IMR-90 (cell line): Measurements from ENCODE around the gene PSMD11. TPM values are rescaled to one million over a fixed set of nuclear protein-coding genes. Genes with fewer than 3 reads are reported as not detected.

ENCODE experiments used
- ATAC-seq: fragments of 200-7000 bp; cut with Tn5 transposase; 2 replicates; pipeline ENCODE4 v1.9.1; 2020; ENCODE audit warnings: low read depth, mild to moderate bottlenecking, moderate library complexity
- BruUV-seq: library from RNA; stranded (reverse); fragments of 400-500 nt; replicated peaks from 2 replicates; lab custom pipeline; 2021; lab: Mats Ljungman, UMichigan
- CTCF ChIA-PET: fragments of 300-600 bp; formaldehyde crosslinking; extraction: SDS; loops from one replicate; lab custom pipeline; 2021; ENCODE audit warnings: antibody characterized with exemption; lab: Yijun Ruan, JAX
- POLR2A ChIA-PET: fragments of 300-600 bp; sonication (Branson Sonifier 250); formaldehyde crosslinking; loops from one replicate; lab custom pipeline; 2022; ENCODE audit warnings: antibody characterized with exemption; ENCODE audit not compliant: unreplicated experiment; lab: Charles Lee
- DNase-seq: peaks from one replicate; pipeline ENCODE4 v3.0.0; 2013
- H2AFZ ChIP-seq: replicated peaks from 2 replicates; pipeline ENCODE3; 2013; ENCODE audit warnings: low read length, mild to moderate bottlenecking; ENCODE audit not compliant: poor library complexity
- H2AK5ac ChIP-seq: 2 replicates; pipeline ENCODE4 v1.6.1; 2013; ENCODE audit warnings: low read depth, low read length, inconsistent platforms
- H2AK9ac ChIP-seq: replicated peaks from 2 replicates; pipeline ENCODE3; 2013; ENCODE audit warnings: mild to moderate bottlenecking, low read depth, low read length, moderate library complexity; ENCODE audit not compliant: poor library complexity
- H2BK120ac ChIP-seq: 2 replicates; pipeline ENCODE4 v1.6.1; 2013; ENCODE audit warnings: low read depth, low read length, inconsistent platforms
- H2BK15ac ChIP-seq: 3 replicates; pipeline ENCODE4 v1.6.1; 2013; ENCODE audit warnings: low read depth, low read length, inconsistent platforms
- H2BK20ac ChIP-seq: 2 replicates; pipeline ENCODE4 v1.6.1; 2013; ENCODE audit warnings: low read depth, mild to moderate bottlenecking, inconsistent platforms, low read length, moderate library complexity
- H2BK5ac ChIP-seq: 2 replicates; pipeline ENCODE4 v1.6.1; 2013; ENCODE audit warnings: mild to moderate bottlenecking, low read depth, low read length, inconsistent platforms; ENCODE audit not compliant: poor library complexity, severe bottlenecking
- H3K14ac ChIP-seq: replicated peaks from 2 replicates; pipeline ENCODE4 v1.6.1; 2013; ENCODE audit warnings: low read depth, low read length, inconsistent platforms
- H3K18ac ChIP-seq: 2 replicates; pipeline ENCODE4 v1.6.1; 2013; ENCODE audit warnings: low read depth, low read length, control low read depth
- H3K23ac ChIP-seq: 2 replicates; pipeline ENCODE4 v1.6.1; 2013; ENCODE audit warnings: low read depth, low read length, inconsistent platforms
- H3K27ac ChIP-seq: 2 replicates; pipeline ENCODE4 v1.5.1; 2013; ENCODE audit warnings: mild to moderate bottlenecking, control low read depth, low read length; ENCODE audit not compliant: insufficient read depth
- H3K27me3 ChIP-seq: 2 replicates; pipeline ENCODE4 v1.6.1; 2013; ENCODE audit warnings: low read length; ENCODE audit not compliant: control insufficient read depth, insufficient read depth
- H3K36me3 ChIP-seq: 2 replicates; pipeline ENCODE4 v1.6.1; 2013; ENCODE audit warnings: low read length, mixed read lengths; ENCODE audit not compliant: control insufficient read depth, insufficient read depth
- H3K4ac ChIP-seq: 2 replicates; pipeline ENCODE4 v1.6.1; 2013; ENCODE audit warnings: low read depth, low read length, inconsistent platforms
- H3K4me1 ChIP-seq: 2 replicates; pipeline ENCODE4 v1.6.1; 2013; ENCODE audit warnings: low read length, mixed read lengths; ENCODE audit not compliant: control insufficient read depth, insufficient read depth
- H3K4me2 ChIP-seq: 2 replicates; pipeline ENCODE4 v1.6.1; 2013; ENCODE audit warnings: low read depth, mild to moderate bottlenecking, control low read depth, low read length, moderate library complexity
- H3K4me3 ChIP-seq: 2 replicates; pipeline ENCODE4 v1.5.1; 2013; ENCODE audit warnings: low read depth, mild to moderate bottlenecking, control low read depth, low read length, moderate library complexity; ENCODE audit not compliant: insufficient read depth
- H3K56ac ChIP-seq: 2 replicates; pipeline ENCODE4 v1.6.1; 2013; ENCODE audit warnings: low read length, inconsistent platforms; ENCODE audit not compliant: insufficient read depth; ENCODE audit errors: extremely low read depth
- H3K79me1 ChIP-seq, 2 experiments: 2 replicates each; pipeline ENCODE4 v1.6.1; 2013; ENCODE audit warnings: low read length in 2 of 2, inconsistent platforms in 1 of 2, low read depth in 1 of 2
- H3K9ac ChIP-seq: 2 replicates; pipeline ENCODE4 v1.6.1; 2013; ENCODE audit warnings: low read depth, low read length, control low read depth
- H3K9me1 ChIP-seq: 2 replicates; pipeline ENCODE4 v1.6.1; 2013; ENCODE audit warnings: low read length, inconsistent platforms; ENCODE audit not compliant: insufficient read depth
- H3K9me3 ChIP-seq: 2 replicates; pipeline ENCODE4 v1.6.1; 2013; ENCODE audit warnings: low read length; ENCODE audit not compliant: control insufficient read depth, insufficient read depth
- H4K20me1 ChIP-seq: 2 replicates; pipeline ENCODE4 v1.6.1; 2013; ENCODE audit warnings: low read length, inconsistent platforms; ENCODE audit not compliant: insufficient read depth
- H4K5ac ChIP-seq: 2 replicates; pipeline ENCODE4 v1.6.1; 2013; ENCODE audit warnings: mild to moderate bottlenecking, low read depth, low read length, control low read depth
- H4K8ac ChIP-seq, 2 experiments: 2 replicates each; pipeline ENCODE4 v1.6.1; 2013; ENCODE audit warnings: low read depth in 2 of 2, low read length in 2 of 2, control low read depth in 1 of 2, inconsistent platforms in 1 of 2
- H4K91ac ChIP-seq: 2 replicates; pipeline ENCODE4 v1.6.1; 2013; ENCODE audit warnings: low read depth, low read length, inconsistent platforms; ENCODE audit not compliant: insufficient read depth
- BHLHE40 ChIP-seq: fragments of 150-350 bp; IDR thresholded peaks from 2 replicates; pipeline ENCODE4 v1.6.1; 2016; ENCODE audit warnings: mild to moderate bottlenecking, low read depth, low read length
- CHD1 ChIP-seq: IDR thresholded peaks from 2 replicates; pipeline ENCODE4 v1.6.1; 2012; ENCODE audit warnings: low read depth, low read length, improper control_type of control experiment
- FOS ChIP-seq: fragments of 150-350 bp; IDR thresholded peaks from 2 replicates; pipeline ENCODE4 v1.6.1; 2016; ENCODE audit warnings: low read depth, low read length
- MAFK ChIP-seq: IDR thresholded peaks from 2 replicates; pipeline ENCODE4 v1.6.1; 2012; ENCODE audit warnings: low read depth, low read length, improper control_type of control experiment
- MAZ ChIP-seq: IDR thresholded peaks from 2 replicates; pipeline ENCODE4 v1.6.1; 2012; ENCODE audit warnings: low read depth, mild to moderate bottlenecking, low read length, improper control_type of control experiment, moderate library complexity, borderline replicate concordance
- MXI1 ChIP-seq: IDR thresholded peaks from 2 replicates; pipeline ENCODE4 v1.6.1; 2012; ENCODE audit warnings: low read depth, mild to moderate bottlenecking, low read length, moderate library complexity, borderline replicate concordance
- NFE2L2 ChIP-seq: fragments of 150-350 bp; IDR thresholded peaks from 2 replicates; pipeline ENCODE4 v1.6.1; 2016; ENCODE audit warnings: low read depth, mild to moderate bottlenecking, low read length
- RCOR1 ChIP-seq: IDR thresholded peaks from 2 replicates; pipeline ENCODE4 v1.6.1; 2012; ENCODE audit warnings: mild to moderate bottlenecking, low read length, improper control_type of control experiment; ENCODE audit not compliant: insufficient replicate concordance
- RFX5 ChIP-seq: IDR thresholded peaks from 2 replicates; pipeline ENCODE4 v1.8.0; 2012; ENCODE audit warnings: low read depth, mild to moderate bottlenecking, low read length, moderate library complexity
- SMC3 ChIP-seq: fragments of 150-350 bp; IDR thresholded peaks from 2 replicates; pipeline ENCODE4 v1.6.1; 2016; ENCODE audit warnings: low read depth, mild to moderate bottlenecking, antibody characterized with exemption, low read length, moderate library complexity
- WGBS, 2 experiments: methylation state at CpG; one replicate each; pipeline versions ENCODE4 v1.1.5 to v1.1.7; 2013; ENCODE audit warnings: missing lambda C conversion rate in 2 of 2; ENCODE audit not compliant: insufficient read length in 1 of 2; ENCODE audit errors: extremely low coverage in 2 of 2; 5-methylcytosine and 5-hydroxymethylcytosine counted together
- dilution Hi-C: fragments of 300-500 bp; cut with HindIII; formaldehyde crosslinking; loops from one replicate; pipeline ENCODE4 v1.14.3; 2018; ENCODE audit warnings: low sequenced_read_pairs; ENCODE audit not compliant: unreplicated experiment
- in situ Hi-C: fragments of 300-500 bp; cut with MboI; formaldehyde crosslinking; loops from 3 replicates; pipeline ENCODE4 v1.14.3; 2019; ENCODE audit warnings: low sequenced_read_pairs, inconsistent platforms, mixed read lengths
- intact Hi-C: fragments of 100-400 bp; cut with micrococcal nuclease; formaldehyde crosslinking; loops from 2 replicates; pipeline ENCODE4 v1.10.0; 2022
- polyA plus RNA-seq, 3 experiments: library from polyadenylated mRNA; depleted of rRNA; stranded (reverse); fragments of >200 nt; gene quantifications; 2 replicates each; pipeline ENCODE4 v1.2.3, GENCODE V29; 2012; ENCODE audit warnings: low replicate concordance in 1 of 3
- total RNA-seq: library from RNA; depleted of rRNA; stranded (reverse); fragments of >200 nt; gene quantifications from 2 replicates; pipeline ENCODE4 v1.2.3, GENCODE V29; 2012

The PSMD11 gene
- total and polyA plus RNA-seq, 2 of the 4 experiments (the other 2 are of a cell fraction), result 64.7 to 85.9 TPM

GRCh38 chr17:32443827-32444300 lies 446 bp upstream of the PSMD11 start:
- no TSS peak for BruUV-seq
- Histone ChIP-seq H3K4me3 (peak overlapping the region; percentile 52), H2AK5ac (no peak overlapping the region), H2AFZ (peak overlapping the region; percentile 92), H3K27me3 (peaks cover 6% of the 10 kb centered on the region; the same call in 1 of the 2 replicates), H4K20me1 (peaks cover 22% of the 10 kb centered on the region; the same call in 1 of the 2 replicates), H3K4ac (no peak overlapping the region), H3K36me3 (peaks cover 4% of the 10 kb centered on the region; the same call in 1 of the 2 replicates), H2BK20ac (no peak overlapping the region), H3K79me1 (peaks cover 12 to 22% of the 10 kb centered on the region in 2 experiments; a peak in 3 of 4 replicates), H3K23ac (no peak overlapping the region), H3K14ac (no peak overlapping the region), H3K56ac (no peak overlapping the region), H4K91ac (no peak overlapping the region), H2BK15ac (no peak overlapping the region), H3K4me2 (peak overlapping the region; percentile 87), H3K9me1 (0 out of 2 replicates have a peak, but pooled peaks cover 3% of the 10 kb centered on the region), H3K18ac (no peak overlapping the region), H2AK9ac (peak overlapping the region; percentile 73), H3K9me3 (no peaks in the 10 kb centered on the region), H3K4me1 (peaks cover 6% of the 10 kb centered on the region), H3K27ac (no peak overlapping the region), H4K5ac (no peak overlapping the region), H3K9ac (peak overlapping the region; percentile 26; the same call in 1 of the 2 replicates), H2BK120ac (no peak overlapping the region), H4K8ac (no peak overlapping the region; a peak in 1 of 4 replicates), H2BK5ac (no peak overlapping the region)
- ChIA-PET POLR2A (no interaction called here), CTCF (interaction anchor here (0.6 to 1.4 kb wide), 10 partner anchors 8 to 101 kb away, joined by 3 to 11 read pairs (median 3); no protein-coding TSS in a partner anchor)
- intact Hi-C loops, result loop anchor here (10.0 kb wide), 1 partner anchor 189 kb away; no protein-coding TSS in a partner anchor
- no peak for DNase-seq
- ATAC-seq, result no peak
- in situ Hi-C loops, result no loop called here
- TF ChIP-seq CHD1 (no peak), BHLHE40 (no peak), MAZ (no peak), MXI1 (no peak), NFE2L2 (no peak), MAFK (no peak), SMC3 (no peak), FOS (no peak), RFX5 (no peak), RCOR1 (no peak)
- dilution Hi-C loops, result no loop called here
- WGBS, 2 experiments, result 8% methylated on average over 5 of the region's 29 CpGs; no CpG with 5 or more reads in 1 of the 2 experiments
